Skeletal muscle satellite cell (primary cell): Measurements from ENCODE around the gene TP53INP2. TPM values are rescaled to one million over a fixed set of nuclear protein-coding genes. Genes with fewer than 3 reads are reported as not detected.
"Not testable (repeated sequence)": the region's sequence is repeated elsewhere in the genome, so short reads cannot be mapped to it uniquely, and the experiment has no call there.

Experiments
- H3K27me3 ChIP-seq: 2 replicates; pipeline ENCODE4 v1.7.0; 2013; ENCODE audit warnings: low read length; ENCODE audit not compliant: control insufficient read depth, insufficient read depth
- H3K36me3 ChIP-seq: 2 replicates; pipeline ENCODE4 v1.7.0; 2013; ENCODE audit warnings: mild to moderate bottlenecking, control low read depth, low read length; ENCODE audit not compliant: insufficient read depth
- H3K4me1 ChIP-seq: 2 replicates; pipeline ENCODE4 v1.7.0; 2013; ENCODE audit warnings: low read length; ENCODE audit not compliant: control insufficient read depth, insufficient read depth
- H3K4me2 ChIP-seq: 2 replicates; pipeline ENCODE4 v1.7.0; 2013; ENCODE audit warnings: mild to moderate bottlenecking, low read length
- H3K4me3 ChIP-seq: 2 replicates; pipeline ENCODE4 v1.7.0; 2013; ENCODE audit warnings: low read length
- H3K9ac ChIP-seq: 2 replicates; pipeline ENCODE4 v1.7.0; 2013; ENCODE audit warnings: mild to moderate bottlenecking, low read depth, low read length, moderate library complexity
- H3K9me3 ChIP-seq: replicated peaks from 2 replicates; pipeline ENCODE4 v1.7.0; 2013; ENCODE audit warnings: mild to moderate bottlenecking, control low read depth, low read length
- total RNA-seq: library from RNA; depleted of rRNA; stranded (reverse); fragments of >200 nt; gene quantifications from 2 replicates; pipeline ENCODE4 v1.2.3, GENCODE V29; 2012; rRNA removed

The TP53INP2 gene, protein sequence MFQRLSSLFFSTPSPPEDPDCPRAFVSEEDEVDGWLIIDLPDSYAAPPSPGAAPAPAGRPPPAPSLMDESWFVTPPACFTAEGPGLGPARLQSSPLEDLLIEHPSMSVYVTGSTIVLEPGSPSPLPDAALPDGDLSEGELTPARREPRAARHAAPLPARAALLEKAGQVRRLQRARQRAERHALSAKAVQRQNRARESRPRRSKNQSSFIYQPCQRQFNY
- 2.0 TPM in 2 replicates for total RNA-seq

- H3K4me2 ChIP-seq = peak within 1 kb of the TSS; percentile 99
- H3K9ac ChIP-seq = peak within 1 kb of the TSS; percentile 99
- H3K36me3 ChIP-seq = no peaks in the 10 kb centered on the region
- H3K4me3 ChIP-seq = peak within 1 kb of the TSS; percentile 90
- H3K27me3 ChIP-seq = peaks cover 9% of the 10 kb centered on the region
- H3K4me1 ChIP-seq = peaks cover 20% of the 10 kb centered on the region
- no peaks in the 10 kb centered on the region for H3K9me3 ChIP-seq
These were observed at the start of gene TP53INP2 for GRCh38 chr20:34704177-34705007. Gene TP53INP2 (plus strand): TSS chr20:34704344. CDS start chr20:34708740, 4,396 bp downstream.

- H3K36me3 ChIP-seq, H3K4me1 ChIP-seq, H3K9me3 ChIP-seq, H3K27me3 ChIP-seq, H3K4me2 ChIP-seq, H3K4me3 ChIP-seq, H3K9ac ChIP-seq: not testable (repeated sequence)
These were observed 45.5 kb upstream of the TP53INP2 start for GRCh38 chr20:34658654-34659053.

DNA sequence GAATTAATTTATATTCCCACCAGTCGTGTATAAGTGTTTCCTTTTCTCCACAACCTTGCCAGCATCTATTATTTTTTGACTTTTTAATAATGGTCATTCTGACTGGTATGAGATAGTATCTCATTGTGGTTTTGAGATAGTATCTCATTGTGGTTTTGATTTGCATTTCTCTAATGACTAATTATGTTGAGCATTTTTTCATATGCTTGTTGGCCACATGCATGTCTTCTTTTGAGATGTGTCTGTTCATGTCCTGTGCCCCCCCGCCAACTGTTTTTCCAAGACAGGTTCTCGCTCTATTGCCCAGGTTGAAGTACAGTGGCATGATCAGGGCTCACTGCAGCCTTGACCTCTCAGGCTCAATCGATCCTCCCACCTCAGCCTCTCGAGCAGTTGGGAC, 42.3 kb upstream of the TP53INP2 start:
- not testable (repeated sequence) for H3K9ac ChIP-seq, H3K9me3 ChIP-seq, H3K4me1 ChIP-seq, H3K36me3 ChIP-seq, H3K4me2 ChIP-seq, H3K27me3 ChIP-seq, H3K4me3 ChIP-seq

GRCh38 chr20:34663213-34663943, 40.8 kb upstream of the TP53INP2 start:
- Histone ChIP-seq H3K9ac (no peak overlapping the region), H3K4me2 (no peak overlapping the region), H3K27me3 (no peaks in the 10 kb centered on the region), H3K4me3 (no peak overlapping the region), H3K4me1 (peaks cover 3% of the 10 kb centered on the region), H3K36me3 (no peaks in the 10 kb centered on the region), H3K9me3 (no peaks in the 10 kb centered on the region)

- H3K36me3 ChIP-seq, H3K27me3 ChIP-seq: not testable (repeated sequence)
These were observed 39.4 kb upstream of the TP53INP2 start for GRCh38 chr20:34664751-34665150.

DNA sequence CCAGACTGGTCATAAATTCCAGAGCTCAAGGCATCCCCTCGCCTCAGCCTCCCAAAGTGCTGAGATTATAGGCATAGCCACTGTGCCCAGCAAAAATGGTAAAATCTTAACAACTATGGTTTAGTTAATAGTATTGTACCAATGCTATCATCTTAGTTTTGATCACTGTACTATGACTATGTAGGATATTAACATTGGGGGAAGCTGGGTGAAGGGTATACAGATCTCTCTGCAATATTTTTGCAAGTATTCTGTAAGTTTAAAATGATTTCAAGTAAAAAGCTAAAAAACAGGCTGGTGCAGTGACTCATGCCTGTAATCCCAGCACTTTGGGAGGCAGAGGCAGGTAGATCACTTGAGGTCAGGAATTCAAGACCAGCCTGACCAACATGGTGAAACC, 35.0 kb upstream of the TP53INP2 start:
- no peaks in the 10 kb centered on the region for H3K36me3 ChIP-seq
- H3K27me3 ChIP-seq = no peaks in the 10 kb centered on the region
- no peak overlapping the region for H3K9ac ChIP-seq
- H3K4me2 ChIP-seq = no peak overlapping the region
- no peaks in the 10 kb centered on the region for H3K4me1 ChIP-seq
- H3K9me3 ChIP-seq = no peaks in the 10 kb centered on the region
- no peak overlapping the region for H3K4me3 ChIP-seq

More at GRCh38 chr20:34664751-34665150, 39.4 kb upstream of the TP53INP2 start:
- H3K4me2 ChIP-seq, H3K4me1 ChIP-seq, H3K9ac ChIP-seq, H3K4me3 ChIP-seq, H3K9me3 ChIP-seq: not testable (repeated sequence)

DNA sequence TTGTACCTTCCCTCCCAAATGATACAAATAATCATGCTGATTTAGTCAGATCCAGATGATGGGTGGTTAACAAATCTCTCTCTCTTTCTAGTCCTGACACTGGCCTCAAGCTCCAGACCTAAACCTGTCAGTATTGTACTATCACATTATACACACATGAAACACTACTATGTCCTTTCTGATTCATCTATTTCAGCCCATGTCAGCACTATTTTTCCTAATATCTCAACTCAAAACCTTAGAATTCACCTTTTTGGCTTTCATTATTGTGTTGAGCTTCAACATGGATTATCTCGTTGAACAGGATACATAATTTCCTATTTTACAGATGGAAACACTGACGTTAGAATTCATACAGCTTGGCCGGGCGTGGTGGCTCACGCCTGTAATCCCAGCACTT, 30.7 kb upstream of the TP53INP2 start:
- H3K27me3 ChIP-seq = no peaks in the 10 kb centered on the region
- H3K4me3 ChIP-seq = no peak overlapping the region
- H3K36me3 ChIP-seq = no peaks in the 10 kb centered on the region
- no peak overlapping the region for H3K9ac ChIP-seq
- no peaks in the 10 kb centered on the region for H3K9me3 ChIP-seq
- H3K4me1 ChIP-seq = peaks cover 8% of the 10 kb centered on the region
- no peak overlapping the region for H3K4me2 ChIP-seq

DNA sequence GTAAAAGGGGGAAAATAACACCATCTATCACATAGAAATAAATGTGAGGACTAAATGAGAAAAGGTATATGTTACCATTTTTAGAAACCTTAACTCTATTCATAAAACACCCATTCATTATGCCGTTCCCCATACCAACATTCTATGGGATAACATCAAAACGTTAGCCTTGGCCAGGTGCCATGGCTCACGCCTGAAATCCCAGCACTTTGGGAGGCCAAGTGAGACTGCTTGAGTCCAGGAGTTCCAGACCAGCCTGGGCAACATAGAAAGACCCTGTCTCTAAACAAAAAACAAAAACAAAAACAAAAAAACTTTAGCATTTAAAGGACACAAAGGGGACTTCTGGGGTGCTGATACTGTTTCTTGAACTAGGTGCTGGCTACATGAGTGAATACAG, 28.6 kb upstream of the TP53INP2 start:
- peak overlapping the region; percentile 98 for H3K4me3 ChIP-seq
- H3K4me2 ChIP-seq = peak overlapping the region; percentile 91
- H3K9ac ChIP-seq = peak overlapping the region; percentile 82
- no peaks in the 10 kb centered on the region for H3K9me3 ChIP-seq
- no peaks in the 10 kb centered on the region for H3K36me3 ChIP-seq
- H3K27me3 ChIP-seq = no peaks in the 10 kb centered on the region
- peaks cover 8% of the 10 kb centered on the region for H3K4me1 ChIP-seq

GRCh38 chr20:34675993-34676641, 28.0 kb upstream of the TP53INP2 start:
- peaks cover 8% of the 10 kb centered on the region for H3K4me1 ChIP-seq
- peak overlapping the region; percentile 82 for H3K9ac ChIP-seq
- H3K36me3 ChIP-seq = no peaks in the 10 kb centered on the region
- peak overlapping the region; percentile 91 for H3K4me2 ChIP-seq
- H3K27me3 ChIP-seq = no peaks in the 10 kb centered on the region
- H3K9me3 ChIP-seq = no peaks in the 10 kb centered on the region
- peak overlapping the region; percentile 98 for H3K4me3 ChIP-seq

GRCh38 chr20:34676642-34677373, 27.3 kb upstream of the TP53INP2 start, which contains the start of gene PIGU:
Gene PIGU (minus strand): TSS chr20:34677092. CDS start chr20:34677085, 7 bp downstream.
- H3K9me3 ChIP-seq = no peaks in the 10 kb centered on the region
- H3K4me2 ChIP-seq = peak within 1 kb of the TSS; percentile 91
- peak within 1 kb of the TSS; percentile 82 for H3K9ac ChIP-seq
- peak within 1 kb of the TSS; percentile 98 for H3K4me3 ChIP-seq
- H3K27me3 ChIP-seq = no peaks in the 10 kb centered on the region
- no peaks in the 10 kb centered on the region for H3K36me3 ChIP-seq
- peaks cover 8% of the 10 kb centered on the region for H3K4me1 ChIP-seq
